Right lobe of liver (tissue), 4 donors: Measurements from ENCODE around the gene DDX55.

Source experiments
- POLR2A ChIP-seq: fragments of 450-650 bp; IDR thresholded peaks from one replicate; pipeline ENCODE4 v1.6.1; 2017; ENCODE audit warnings: antibody characterized with exemption, mild to moderate bottlenecking
- TF ChIP-seq, protein P1 (sequence below), 4 donors: fragments of 200-600 bp in 3 of 4; fragments of 450-650 bp in 1 of 4; IDR thresholded peaks; one replicate each; pipeline versions ENCODE4 v1.5.1 to v1.8.0; 2016 to 2022; ENCODE audit warnings: antibody characterized with exemption in 4 of 4, mild to moderate bottlenecking in 2 of 4
- donor health status: DM: no; HTN: no; CAD: no.
- donor health status: DM: no; HTN: no; CAD: no.
- donor health status: DM: no; HTN: yes; CAD: no.

GRCh38 chr12:123621101-123621500, 19.2 kb downstream of the DDX55 start:
- TF ChIP-seq POLR2A, result no peak
- TF ChIP-seq, protein P1, sequence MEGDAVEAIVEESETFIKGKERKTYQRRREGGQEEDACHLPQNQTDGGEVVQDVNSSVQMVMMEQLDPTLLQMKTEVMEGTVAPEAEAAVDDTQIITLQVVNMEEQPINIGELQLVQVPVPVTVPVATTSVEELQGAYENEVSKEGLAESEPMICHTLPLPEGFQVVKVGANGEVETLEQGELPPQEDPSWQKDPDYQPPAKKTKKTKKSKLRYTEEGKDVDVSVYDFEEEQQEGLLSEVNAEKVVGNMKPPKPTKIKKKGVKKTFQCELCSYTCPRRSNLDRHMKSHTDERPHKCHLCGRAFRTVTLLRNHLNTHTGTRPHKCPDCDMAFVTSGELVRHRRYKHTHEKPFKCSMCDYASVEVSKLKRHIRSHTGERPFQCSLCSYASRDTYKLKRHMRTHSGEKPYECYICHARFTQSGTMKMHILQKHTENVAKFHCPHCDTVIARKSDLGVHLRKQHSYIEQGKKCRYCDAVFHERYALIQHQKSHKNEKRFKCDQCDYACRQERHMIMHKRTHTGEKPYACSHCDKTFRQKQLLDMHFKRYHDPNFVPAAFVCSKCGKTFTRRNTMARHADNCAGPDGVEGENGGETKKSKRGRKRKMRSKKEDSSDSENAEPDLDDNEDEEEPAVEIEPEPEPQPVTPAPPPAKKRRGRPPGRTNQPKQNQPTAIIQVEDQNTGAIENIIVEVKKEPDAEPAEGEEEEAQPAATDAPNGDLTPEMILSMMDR (IDR thresholded peaks at IDR 0.05), result no peak
